Measurements from ENCODE around the gene MAP3K9.

The MAP3K9 gene

DNA sequence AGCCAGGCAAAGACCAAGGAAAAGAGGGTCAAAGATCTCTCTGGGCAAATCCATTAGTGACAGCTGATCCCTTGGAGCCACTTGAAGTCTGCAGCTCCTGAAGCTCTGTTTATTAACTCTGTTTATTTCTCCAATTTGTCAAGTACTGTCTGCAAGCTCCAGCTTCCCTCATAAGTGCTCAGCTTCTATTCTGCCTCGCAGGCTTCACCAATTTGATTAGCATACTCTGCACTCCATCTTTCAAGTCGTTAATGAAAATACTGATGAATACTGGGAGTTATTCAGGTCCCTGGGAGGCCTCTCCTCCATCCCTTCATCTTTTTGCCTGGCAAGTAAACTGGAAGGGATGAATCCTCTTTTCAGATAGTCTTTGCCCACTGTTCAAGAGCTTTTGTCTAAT lies 113.3 kb downstream of the MAP3K9 start:
- no peak for DNase-seq

DNA sequence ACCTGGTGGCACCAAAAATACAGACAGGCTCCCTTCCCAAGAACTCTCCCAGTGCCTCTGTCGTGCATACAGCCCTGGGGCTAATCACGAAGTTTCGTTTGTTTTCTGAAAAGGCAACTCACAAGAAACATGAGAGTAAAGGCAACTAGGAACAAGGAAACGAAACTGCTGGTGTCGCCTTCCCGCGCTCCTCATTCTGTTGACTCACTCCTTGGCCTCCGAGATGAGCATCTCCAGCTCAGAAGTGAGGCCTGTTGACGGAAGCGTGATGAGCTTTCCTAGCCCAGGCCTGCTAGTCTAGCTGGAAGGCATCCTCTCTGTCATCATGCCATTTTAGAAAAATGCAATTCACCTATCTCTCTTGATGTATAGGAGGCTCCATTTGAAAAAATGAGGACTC lies 117.1 kb downstream of the MAP3K9 start:
- DNase-seq = no peak

DNA sequence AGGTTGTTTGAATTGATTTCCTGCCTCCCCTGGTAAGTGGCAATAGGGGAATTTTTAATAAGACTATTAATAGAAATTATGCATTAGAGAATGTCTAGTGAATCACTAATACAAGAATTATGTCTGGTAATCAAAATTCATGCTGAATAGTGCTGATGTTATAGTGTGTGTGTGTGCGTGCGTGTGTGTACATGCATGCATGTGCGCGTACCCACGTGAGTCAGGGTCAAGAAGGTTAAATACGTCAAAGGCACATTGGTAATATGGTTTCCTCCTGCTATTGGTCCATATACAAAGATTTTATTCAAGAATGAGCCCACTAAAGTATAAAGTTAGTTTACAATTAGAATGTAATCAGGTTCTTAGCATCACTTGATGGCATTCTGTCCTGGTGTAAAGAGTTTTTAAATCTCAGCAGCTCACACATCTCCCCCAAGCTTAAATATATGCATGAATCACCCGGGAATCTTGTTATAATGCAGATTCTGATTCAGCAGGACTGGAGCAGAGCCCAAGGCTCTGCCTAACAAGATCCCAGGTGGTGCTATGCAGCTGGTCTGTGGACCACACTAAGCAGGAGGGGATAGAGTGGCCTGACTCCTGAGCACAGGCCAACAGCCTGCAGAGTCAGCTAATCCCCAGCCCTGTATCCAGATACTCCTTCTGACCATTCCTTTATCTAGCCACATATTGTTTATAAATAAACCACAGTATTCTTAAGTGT lies 123.7 kb downstream of the MAP3K9 start:
- DNase-seq = no peak

DNA sequence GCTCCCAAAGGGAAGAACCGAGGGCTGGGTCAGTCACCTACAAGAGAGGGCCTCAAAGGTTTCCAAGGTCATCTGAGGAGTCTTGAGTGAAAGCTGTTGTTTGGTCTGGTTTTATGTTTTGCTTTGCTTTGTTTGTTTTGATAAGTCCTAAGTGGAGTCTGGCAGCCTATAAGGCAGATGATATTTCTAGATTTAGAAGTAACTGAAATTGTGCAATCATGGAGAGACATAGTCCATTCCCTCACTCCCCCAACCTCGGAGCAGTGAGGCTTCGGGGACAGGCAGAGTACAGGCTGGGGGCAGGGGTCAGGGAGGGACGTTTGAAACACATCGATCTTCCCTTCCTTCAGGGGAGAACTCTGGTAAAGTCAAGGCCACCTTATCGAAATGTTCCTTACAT lies 125.3 kb downstream of the MAP3K9 start:
- no peak for DNase-seq

DNA sequence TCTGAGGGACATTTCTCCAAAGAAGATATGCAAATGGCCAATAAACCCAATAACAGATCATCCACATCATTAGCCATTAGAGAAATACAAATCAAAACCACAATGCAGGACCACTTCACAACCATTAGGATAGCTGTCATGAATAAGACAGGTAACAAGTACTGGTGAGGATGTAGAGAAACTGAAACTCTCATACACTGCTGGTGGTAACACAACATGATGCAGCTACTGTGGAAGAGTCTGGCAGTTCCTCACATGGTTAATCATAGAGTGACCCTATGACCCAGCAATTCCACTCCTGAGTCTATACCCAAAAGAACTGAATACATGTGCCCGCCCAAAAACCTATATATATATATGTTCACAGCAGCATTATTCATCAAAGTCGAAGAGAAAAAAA lies 128.6 kb downstream of the MAP3K9 start:
- no peak for DNase-seq

DNA sequence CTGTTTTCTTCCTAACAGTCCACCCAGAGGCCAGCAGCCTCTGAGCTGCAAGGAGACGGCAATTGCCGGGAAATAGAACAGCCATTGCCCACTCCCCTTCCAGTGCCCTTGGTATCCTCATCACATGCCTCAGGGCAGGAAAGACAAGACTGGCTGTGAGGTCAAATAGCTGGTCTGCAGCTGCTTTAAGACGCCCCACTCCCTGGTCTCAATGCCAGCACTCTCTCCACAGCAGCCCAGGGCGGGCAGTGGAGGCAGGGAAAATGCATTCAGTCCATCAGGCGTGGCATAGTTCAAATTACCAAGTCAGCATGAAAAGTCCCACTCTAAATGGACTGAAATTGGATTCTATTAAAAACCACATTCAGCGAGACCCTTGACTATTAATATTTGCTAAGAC lies 132.0 kb downstream of the MAP3K9 start:
- no peak for DNase-seq

Measured in stimulated activated CD4-positive, alpha-beta T cell treated with anti-CD3 and anti-CD28 coated beads, Interleukin-2, amount 100 ng/mL, for 24 hours (primary cell).